Spleen (tissue), 11 donors: ENCODE measurements around the gene SLC25A48. TPM values are rescaled to one million over a fixed set of nuclear protein-coding genes. Genes with fewer than 3 reads are reported as not detected.

Experiments used
- DNase-seq: peaks from one replicate; pipeline ENCODE4 v3.0.0-alpha.2; 2020
- H3K27ac ChIP-seq, 8 donors: fragments of 200-600 bp; sonication (generic) in 7 of 8; 1 replicate in 4 of 8; 2 replicates in 4 of 8; pipeline versions ENCODE4 v1.5.0 to v1.8.0; 2016 to 2021; ENCODE audit warnings: inconsistent platforms in 4 of 8, mild to moderate bottlenecking in 4 of 8, moderate library complexity in 1 of 8
- H3K27me3 ChIP-seq, 7 donors: fragments of 200-600 bp; sonication (generic) in 6 of 7; replicated peaks in 1 of 7; 1 replicate in 4 of 7; 2 replicates in 3 of 7; pipeline versions ENCODE4 v1.5.0 to v1.8.0; 2016 to 2021; ENCODE audit warnings: inconsistent platforms in 3 of 7, mild to moderate bottlenecking in 1 of 7
- H3K36me3 ChIP-seq, 6 donors: fragments of 200-600 bp; sonication (generic) in 5 of 6; 1 replicate in 4 of 6; 2 replicates in 2 of 6; pipeline versions ENCODE4 v1.5.0 to v1.8.0; 2016 to 2021; ENCODE audit warnings: inconsistent platforms in 2 of 6
- H3K4me1 ChIP-seq, 6 donors: fragments of 200-600 bp; sonication (generic) in 5 of 6; 1 replicate in 3 of 6; 2 replicates in 3 of 6; pipeline versions ENCODE4 v1.5.0 to v1.8.0; 2016 to 2021; ENCODE audit warnings: inconsistent platforms in 3 of 6
- H3K4me3 ChIP-seq, 8 donors: fragments of 200-600 bp; sonication (generic) in 7 of 8; 1 replicate in 4 of 8; 2 replicates in 4 of 8; pipeline versions ENCODE4 v1.5.0 to v1.8.0; 2016 to 2021; ENCODE audit warnings: inconsistent platforms in 4 of 8, mild to moderate bottlenecking in 4 of 8, moderate library complexity in 2 of 8
- H3K9me3 ChIP-seq, 8 donors: fragments of 200-600 bp; sonication (generic) in 7 of 8; 1 replicate in 4 of 8; 2 replicates in 4 of 8; pipeline versions ENCODE4 v1.5.0 to v1.8.0; 2016 to 2021; ENCODE audit warnings: inconsistent platforms in 4 of 8
- CTCF ChIP-seq, 11 experiments: fragments of 200-600 bp in 7 of 11; fragments of 450-650 bp in 4 of 11; sonication (generic) in 4 of 11; IDR thresholded peaks in 8 of 11; conservative IDR thresholded peaks in 3 of 11; 1 replicate in 7 of 11; 2 replicates in 4 of 11; pipeline versions ENCODE4 v1.4.0 to v1.8.0; 2016 to 2021; ENCODE audit warnings: antibody characterized with exemption in 11 of 11, inconsistent platforms in 4 of 11, mild to moderate bottlenecking in 1 of 11
- POLR2A ChIP-seq, 3 donors: fragments of 450-650 bp; IDR thresholded peaks; one replicate each; pipeline ENCODE4 v1.5.1; 2017; ENCODE audit warnings: antibody characterized with exemption in 3 of 3, mild to moderate bottlenecking in 1 of 3
- POLR2AphosphoS5 ChIP-seq, 3 donors: sonication (generic); formaldehyde crosslinking; IDR thresholded peaks; one replicate each; pipeline ENCODE4 v1.5.1; 2017; ENCODE audit warnings: antibody characterized with exemption in 3 of 3
- WGBS, 5 donors: extraction: QIAGEN DNeasy Blood & Tissue Kit in 3 of 5; methylation state at CpG; one replicate each; pipeline versions ENCODE4 v1.1.5 to v1.1.7; 2013 to 2018; 5-methylcytosine and 5-hydroxymethylcytosine counted together
- intact Hi-C: fragments of 100-400 bp; cut with DNase I; formaldehyde crosslinking; loops from one replicate; pipeline ENCODE4 v1.15.0; 2023; ENCODE audit warnings: low total_unique reads
- polyA plus RNA-seq, 3 donors: library from polyadenylated mRNA; stranded (reverse); fragments of 200-250 nt; gene quantifications; one replicate each; pipeline ENCODE4 v1.2.1, GENCODE V29; 2013
- total RNA-seq, 7 donors: library from RNA; depleted of rRNA in 3 of 7; stranded (reverse); fragments of >200 nt in 3 of 7; fragmentation: NEBNext Ultra II Directional in 4 of 7; extraction: Animal tissue kit (Norgen Biotek cat#: 25700) in 4 of 7; gene quantifications; one replicate each; pipeline versions ENCODE4 v1.1.0 to v1.2.1, GENCODE V29; 2016 to 2021
- donor health status: healthy with polysubstance abuse.
- donor health status: DM: no; HTN: no; CAD: no; lungs with moderate emphysema.
- donor health status: DM: no; HTN: no; CAD: no.
- donor health status: Bipolar disorder and iron deficiency.
- donor health status: healthy.
- donor health status: DM: no; HTN: no; CAD: no.
- donor health status: DM: yes; HTN: yes; CAD: no.

Gene SLC25A48
- total and polyA plus RNA-seq, 10 donors, result 0.06 to 0.66 (median 0.33) TPM; not detected in 7

- Histone ChIP-seq H3K9me3 (no peaks in the 10 kb centered on the region), H3K4me3 (no peak overlapping the region), H3K27me3 (peaks cover 0 to 44% (median 0%) of the 10 kb centered on the region in 7 donors), H3K4me1 (peaks cover 0 to 6% (median 5%) of the 10 kb centered on the region in 6 donors), H3K27ac (no peak overlapping the region), H3K36me3 (no peaks in the 10 kb centered on the region)
- 43 to 73% (median 49%) methylated on average over 4 of the region's 4 CpGs for WGBS, 5 donors
- no peak for DNase-seq
- intact Hi-C loops, result loop anchor here (5.0 kb wide), 1 partner anchor 326 kb away; no protein-coding TSS in a partner anchor
- TF ChIP-seq CTCF (IDR thresholded peaks at IDR 0.05 in 8 of 11, conservative IDR thresholded peaks at IDR 0.05 in 3 of 11), result no peak
- TF ChIP-seq POLR2A (IDR thresholded peaks at IDR 0.05), result no peak
- TF ChIP-seq POLR2AphosphoS5 (IDR thresholded peaks at IDR 0.05), result no peak
Observed at GRCh38 chr5:135886136-135886535, 51.7 kb downstream of the SLC25A48 start.

GRCh38 chr5:135887447-135887864 is 53.0 kb downstream of the SLC25A48 start:
- Histone ChIP-seq H3K36me3 (no peaks in the 10 kb centered on the region), H3K9me3 (no peaks in the 10 kb centered on the region), H3K4me1 (peaks cover 0 to 6% (median 5%) of the 10 kb centered on the region in 6 donors), H3K4me3 (peak overlapping the region in 1 of 8 donors; percentile 41), H3K27ac (no peak overlapping the region), H3K27me3 (peaks cover 0 to 37% (median 0%) of the 10 kb centered on the region in 7 donors)
- TF ChIP-seq POLR2AphosphoS5 (IDR thresholded peaks at IDR 0.05), result no peak
- TF ChIP-seq CTCF (IDR thresholded peaks at IDR 0.05 in 8 of 11, conservative IDR thresholded peaks at IDR 0.05 in 3 of 11), result peak; percentile 53 to 89 (median 81)
- TF ChIP-seq POLR2A (IDR thresholded peaks at IDR 0.05), result no peak
- intact Hi-C loops, result loop anchor here (5.0 kb wide), 1 partner anchor 325 kb away; no protein-coding TSS in a partner anchor
- no peak for DNase-seq
- WGBS, 5 donors, result 4 to 9% (median 6%) methylated on average over 8 of the region's 8 CpGs

GRCh38 chr5:135887881-135888614 is 53.6 kb downstream of the SLC25A48 start:
- Histone ChIP-seq H3K27me3 (peaks cover 0 to 31% (median 0%) of the 10 kb centered on the region in 7 donors), H3K27ac (no peak overlapping the region), H3K4me1 (peaks cover 0 to 6% (median 5%) of the 10 kb centered on the region in 6 donors), H3K4me3 (peak overlapping the region in 1 of 8 donors; percentile 41), H3K36me3 (no peaks in the 10 kb centered on the region), H3K9me3 (no peaks in the 10 kb centered on the region)
- TF ChIP-seq POLR2A (IDR thresholded peaks at IDR 0.05) (no peak), POLR2AphosphoS5 (IDR thresholded peaks at IDR 0.05) (no peak), CTCF (IDR thresholded peaks at IDR 0.05 in 8 of 11, conservative IDR thresholded peaks at IDR 0.05 in 3 of 11) (no peak)
- intact Hi-C loops, result loop anchor here (5.0 kb wide), 1 partner anchor 324 kb away; no protein-coding TSS in a partner anchor
- WGBS, 5 donors, result 69 to 77% (median 72%) methylated on average over 12 to 13 of the region's 13 CpGs
- DNase-seq, result no peak

DNA sequence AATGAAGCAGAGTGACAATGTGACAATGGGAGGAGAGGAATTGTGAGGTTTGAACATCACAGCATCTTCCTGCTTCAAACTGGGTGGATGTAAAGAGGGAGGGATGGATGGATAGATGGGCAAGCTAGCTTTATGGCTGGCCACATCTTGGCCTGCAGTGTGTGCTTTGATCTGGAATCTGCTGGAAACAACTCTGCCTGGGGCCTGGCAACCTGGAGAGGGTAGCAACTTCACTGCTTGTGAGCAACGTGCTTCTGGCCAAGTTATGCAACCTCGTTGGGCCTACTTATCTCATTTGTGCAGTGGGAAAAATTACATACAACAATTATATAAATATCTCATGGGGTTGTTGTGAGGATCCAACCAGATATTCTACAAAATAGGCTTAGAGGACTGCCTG is 55.8 kb downstream of the SLC25A48 start:
- Histone ChIP-seq H3K9me3 (no peaks in the 10 kb centered on the region), H3K36me3 (no peaks in the 10 kb centered on the region), H3K27ac (no peak overlapping the region), H3K4me1 (peaks cover 0 to 6% (median 5%) of the 10 kb centered on the region in 6 donors), H3K4me3 (no peak overlapping the region), H3K27me3 (peaks cover 0 to 22% (median 0%) of the 10 kb centered on the region in 7 donors)
- DNase-seq, result no peak
- TF ChIP-seq CTCF (IDR thresholded peaks at IDR 0.05 in 8 of 11, conservative IDR thresholded peaks at IDR 0.05 in 3 of 11) (no peak), POLR2AphosphoS5 (IDR thresholded peaks at IDR 0.05) (no peak), POLR2A (IDR thresholded peaks at IDR 0.05) (no peak)
- 39 to 77% (median 57%) methylated on average over 2 of the region's 2 CpGs for WGBS, 5 donors
- intact Hi-C loops, result no loop called here
